DMS 273 (cell line): ENCODE data around the gene ZNF33A.
"Not testable (repeated sequence)": the region's sequence is repeated elsewhere in the genome, so short reads cannot be mapped to it uniquely, and the experiment has no call there.

Source experiments
- DNase-seq: peaks from one replicate; lab custom pipeline; 2025; ENCODE audit not compliant: unreplicated experiment; lab: John Stamatoyannopoulos, UW

Gene ZNF33A

DNA sequence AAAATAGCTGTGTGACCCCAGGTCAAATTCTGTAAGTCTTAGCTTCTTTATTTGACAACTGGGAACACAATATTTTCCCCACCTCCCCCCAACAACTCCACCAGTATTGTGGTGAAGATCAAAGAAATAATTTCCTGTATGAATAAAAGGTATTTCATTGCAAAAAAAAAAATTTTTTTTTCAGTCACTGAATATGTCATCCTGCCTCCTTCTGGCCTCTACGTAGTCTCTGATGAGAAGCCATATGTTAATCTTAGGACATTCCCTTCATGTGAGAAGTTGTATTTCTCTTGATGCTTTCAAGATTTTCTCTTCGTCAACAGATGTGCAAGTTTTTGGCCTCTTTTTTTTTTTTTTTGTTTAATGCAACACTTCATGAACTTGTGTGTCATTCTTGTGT, 33.0 kb downstream of the ZNF33A start:
- DNase-seq, result no peak

DNA sequence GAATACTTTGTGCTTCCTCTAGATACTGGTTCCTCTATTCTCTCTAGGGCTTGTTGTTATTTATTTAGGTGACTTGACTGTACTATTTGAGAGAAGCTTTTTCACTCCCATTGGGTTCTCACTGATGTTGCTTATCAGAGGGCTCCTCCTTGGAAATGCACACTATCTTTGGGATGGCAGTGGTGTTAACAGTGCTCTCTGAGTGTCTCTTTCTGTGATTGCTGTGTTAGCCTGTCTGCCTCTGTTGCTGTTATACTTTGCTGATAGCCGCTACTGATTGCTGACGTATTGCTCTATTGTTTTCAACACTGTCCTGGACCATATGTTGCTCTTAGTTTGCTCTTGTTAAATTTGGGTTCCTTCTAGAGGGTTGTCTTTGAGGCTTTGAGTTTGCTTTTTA, 34.7 kb downstream of the ZNF33A start:
- no peak for DNase-seq

DNA sequence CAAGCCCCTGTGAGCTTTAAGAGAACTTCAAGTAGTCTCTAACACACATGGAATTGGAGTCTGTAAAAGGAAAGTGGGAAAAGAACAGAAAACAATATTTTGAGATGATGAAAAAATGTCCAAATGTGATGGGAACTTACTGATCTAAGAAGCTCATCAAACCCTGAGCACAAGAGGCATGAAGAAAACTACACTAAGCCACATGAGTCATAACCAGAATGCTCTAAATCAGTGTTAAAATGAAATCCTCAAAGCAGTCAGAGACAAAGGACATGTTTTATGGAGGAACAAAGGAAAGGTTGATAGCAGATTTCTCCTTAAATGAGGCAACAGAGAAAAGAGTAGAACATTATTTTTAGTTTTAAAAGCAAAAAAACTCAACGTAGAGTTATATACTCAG, 37.2 kb downstream of the ZNF33A start:
- DNase-seq, result no peak

DNA sequence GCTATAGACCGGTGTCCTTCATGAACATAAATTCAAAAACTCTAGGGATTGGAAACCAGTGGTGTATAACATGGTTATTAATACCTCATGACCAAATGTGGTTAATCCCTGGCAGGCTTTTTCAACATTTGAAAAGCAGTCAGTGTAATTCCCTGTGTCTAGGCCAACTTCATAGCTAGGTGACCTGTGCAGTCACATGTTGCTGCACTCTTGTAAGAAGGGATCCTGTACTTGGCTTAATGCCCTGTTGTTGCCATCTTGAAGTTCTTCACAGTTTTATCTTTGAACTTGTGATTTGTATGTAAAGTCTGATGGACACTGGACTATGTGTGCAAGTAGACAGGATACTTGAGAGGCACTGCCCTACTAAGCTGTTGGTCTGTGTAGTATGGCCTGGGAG, 39.7 kb downstream of the ZNF33A start:
- no peak for DNase-seq

DNA sequence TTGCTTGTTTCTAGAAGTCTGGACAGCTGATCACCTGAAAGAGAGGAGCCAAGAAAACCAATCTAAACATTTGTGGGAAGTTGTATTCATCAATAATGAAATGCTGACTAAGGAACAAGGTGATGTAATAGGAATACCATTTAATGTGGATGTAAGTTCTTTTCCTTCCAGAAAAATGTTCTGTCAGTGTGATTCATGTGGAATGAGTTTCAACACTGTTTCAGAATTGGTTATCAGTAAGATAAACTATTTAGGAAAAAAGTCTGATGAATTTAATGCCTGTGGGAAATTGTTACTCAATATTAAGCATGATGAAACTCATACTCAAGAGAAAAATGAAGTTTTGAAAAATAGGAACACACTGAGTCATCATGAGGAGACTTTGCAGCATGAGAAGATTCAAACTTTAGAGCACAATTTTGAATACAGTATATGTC, 43.9 kb downstream of the ZNF33A start:
- DNase-seq, result no peak

DNA sequence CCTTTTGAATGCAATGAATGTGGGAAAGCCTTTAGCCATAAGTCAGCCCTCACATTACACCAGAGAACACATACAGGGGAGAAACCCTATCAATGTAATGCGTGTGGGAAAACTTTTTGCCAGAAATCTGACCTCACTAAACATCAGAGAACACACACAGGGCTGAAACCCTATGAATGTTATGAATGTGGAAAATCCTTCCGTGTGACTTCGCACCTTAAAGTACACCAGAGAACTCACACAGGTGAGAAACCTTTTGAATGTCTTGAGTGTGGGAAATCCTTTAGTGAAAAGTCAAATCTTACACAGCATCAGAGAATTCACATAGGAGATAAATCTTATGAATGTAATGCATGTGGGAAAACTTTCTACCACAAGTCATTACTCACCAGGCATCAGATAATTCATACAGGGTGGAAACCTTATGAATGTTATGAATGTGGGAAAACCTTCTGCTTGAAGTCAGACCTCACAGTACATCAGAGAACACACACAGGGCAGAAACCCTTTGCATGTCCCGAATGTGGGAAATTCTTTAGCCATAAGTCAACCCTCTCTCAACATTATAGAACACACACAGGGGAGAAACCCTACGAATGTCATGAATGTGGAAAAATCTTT, 44.9 kb downstream of the ZNF33A start:
- DNase-seq, result not testable (repeated sequence)

DNA sequence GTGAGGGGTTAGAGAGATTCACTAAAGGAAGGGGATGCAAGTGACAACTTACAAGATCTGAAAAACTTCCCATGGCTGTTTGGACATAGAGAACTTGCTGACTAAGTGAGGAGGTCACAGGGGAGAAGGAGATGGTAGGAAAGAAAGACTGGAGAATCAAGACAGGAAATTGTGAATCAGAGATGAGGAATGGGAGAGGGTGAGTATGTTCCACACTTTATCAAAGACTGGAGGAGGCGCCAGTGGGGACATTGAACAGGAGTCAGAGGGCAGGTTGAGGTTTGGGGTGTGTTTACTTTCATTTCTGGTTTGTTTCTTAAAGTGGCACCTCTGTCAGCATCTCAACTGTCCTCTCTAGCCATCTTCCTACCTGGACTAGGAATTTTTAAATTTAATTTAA, 59.2 kb downstream of the ZNF33A start:
- not testable (repeated sequence) for DNase-seq

DNA sequence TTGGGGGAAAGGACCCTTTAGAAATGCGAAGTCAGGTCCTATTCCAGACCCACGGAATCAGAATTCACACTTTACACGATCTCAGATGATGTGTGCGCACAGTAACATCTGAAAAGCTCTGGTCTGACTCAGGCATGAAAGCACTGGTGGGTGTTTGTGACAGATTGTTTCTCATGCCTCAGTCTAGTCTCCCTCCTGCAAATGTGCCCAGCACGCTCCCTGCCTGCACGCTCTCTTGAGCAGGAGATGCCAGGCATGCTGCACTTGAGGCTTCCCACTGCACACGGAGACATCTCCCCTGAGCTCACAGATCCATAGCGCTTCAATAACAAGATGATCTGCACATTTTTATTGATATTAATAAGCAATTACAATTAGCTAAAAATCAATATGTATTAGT, 60.0 kb downstream of the ZNF33A start:
- DNase-seq, result no peak

DNA sequence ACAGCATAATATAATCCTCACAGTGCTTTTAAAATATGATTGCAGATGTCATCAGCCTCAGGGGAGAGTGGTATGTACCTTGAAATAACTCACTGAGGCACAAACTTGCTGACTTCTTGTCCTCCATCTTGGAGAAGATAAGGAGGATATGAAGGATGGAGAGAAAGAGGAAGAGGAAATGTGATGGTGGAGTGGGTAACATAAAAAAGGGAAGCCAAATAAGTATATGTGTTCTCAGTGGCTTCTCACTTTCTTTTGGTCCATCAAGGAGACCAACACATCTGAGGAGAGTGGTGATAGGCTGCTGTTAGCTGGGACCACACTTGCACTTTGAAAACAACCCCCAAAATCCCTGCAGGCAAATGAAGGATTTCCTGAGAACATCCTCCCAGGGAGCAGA, 62.1 kb downstream of the ZNF33A start:
- no peak for DNase-seq

DNA sequence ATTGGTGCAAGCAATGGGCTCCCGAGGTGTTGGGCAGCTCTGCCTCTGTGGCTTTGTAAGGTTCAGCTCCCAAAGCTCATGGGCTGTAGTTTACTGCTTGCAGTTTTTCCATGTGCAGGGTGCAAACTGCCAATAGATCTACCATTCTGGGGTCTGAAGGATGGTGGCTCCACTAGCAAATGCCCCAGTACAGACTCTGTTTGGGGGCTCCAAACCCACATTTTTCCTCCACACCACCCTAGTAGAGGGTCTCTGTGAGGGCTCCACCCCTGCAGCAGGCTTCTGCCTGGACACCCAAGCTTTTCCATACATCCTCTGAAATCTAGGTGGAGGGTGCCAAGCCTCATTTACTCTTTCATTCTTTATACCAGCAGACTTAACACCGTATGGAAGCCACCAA, 66.2 kb downstream of the ZNF33A start:
- no peak for DNase-seq

DNA sequence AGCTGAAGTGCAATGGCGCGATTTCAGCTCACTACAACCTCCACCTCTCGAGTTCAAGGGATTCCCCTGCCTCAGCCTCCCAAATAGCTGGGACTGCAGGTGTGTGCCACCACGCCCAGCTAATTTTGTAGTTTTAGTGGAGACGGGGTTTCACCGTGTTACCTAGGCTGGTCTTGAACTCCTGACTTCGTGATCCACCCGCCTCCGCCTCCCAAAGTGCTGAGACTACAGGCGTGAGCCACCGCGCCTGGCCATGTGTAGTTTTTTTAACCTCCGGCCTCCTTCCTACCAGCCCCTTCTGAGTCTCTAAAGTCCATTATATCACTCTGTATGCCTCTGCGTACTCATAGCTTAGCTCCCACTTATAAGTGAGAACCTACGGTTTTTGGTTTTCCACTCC, 82.8 kb downstream of the ZNF33A start:
- DNase-seq, result not testable (repeated sequence)

DNA sequence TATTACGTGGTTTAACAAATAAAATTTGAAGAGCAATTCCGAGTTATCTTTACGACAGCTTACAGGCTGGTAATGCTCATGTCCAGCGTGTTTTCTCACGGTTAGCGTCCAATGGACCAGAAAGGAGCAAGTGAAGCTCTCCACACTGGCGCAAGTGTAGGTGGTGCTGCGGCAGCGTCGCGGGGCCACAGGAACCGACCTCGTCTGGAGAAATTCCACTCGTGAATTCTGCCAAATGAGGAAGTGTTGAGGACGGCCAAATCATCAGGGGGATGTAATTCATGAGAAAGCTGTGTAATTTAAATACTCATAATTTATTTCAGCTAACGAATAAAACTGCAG, 83.3 kb downstream of the ZNF33A start:
- DNase-seq, result peak; percentile 50

DNA sequence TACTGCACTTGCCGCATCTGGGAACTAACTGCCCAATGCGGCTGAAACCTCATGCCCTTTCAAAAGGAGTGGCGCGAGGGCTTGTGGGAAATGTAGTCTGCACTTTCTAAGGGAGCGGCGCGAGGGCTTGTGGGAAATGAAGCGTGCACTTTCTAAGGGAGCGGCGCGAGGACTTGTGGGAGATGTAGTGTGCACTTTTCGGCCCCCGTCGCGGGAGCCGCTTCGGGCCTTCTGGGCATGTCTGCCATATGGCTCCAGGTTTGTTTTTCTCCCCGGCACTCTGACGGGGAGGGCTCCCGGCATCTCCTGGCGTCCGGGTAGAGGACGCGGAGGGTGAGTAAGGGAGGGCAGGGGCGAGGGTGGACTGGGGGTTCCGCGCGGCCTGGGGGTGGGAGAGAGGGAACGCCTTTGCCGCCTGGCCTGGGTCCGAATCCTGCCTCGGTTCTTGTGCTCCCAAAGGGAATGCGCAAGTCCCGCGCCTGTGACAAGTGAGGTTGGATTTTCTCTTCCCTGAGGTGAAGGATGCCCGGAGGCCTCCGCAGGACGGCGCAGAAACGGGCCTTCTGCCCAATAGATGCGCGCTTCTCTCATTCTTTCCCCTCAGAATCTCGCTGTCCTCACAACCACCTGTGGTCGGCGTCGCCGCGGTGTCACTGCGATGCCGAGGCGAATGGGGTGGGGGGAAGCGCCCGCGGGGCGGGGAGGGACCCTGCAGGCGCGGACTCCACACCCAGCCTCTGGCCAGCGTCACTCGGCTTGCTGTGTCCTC, 83.9 kb downstream of the ZNF33A start, which contains the start of gene ZNF37A:
Gene ZNF37A (plus strand): TSS at position 180 of the 769 bp plus-strand sequence. CDS start 2,281 bp downstream, outside the sequence.
- peak; percentile 97 for DNase-seq

DNA sequence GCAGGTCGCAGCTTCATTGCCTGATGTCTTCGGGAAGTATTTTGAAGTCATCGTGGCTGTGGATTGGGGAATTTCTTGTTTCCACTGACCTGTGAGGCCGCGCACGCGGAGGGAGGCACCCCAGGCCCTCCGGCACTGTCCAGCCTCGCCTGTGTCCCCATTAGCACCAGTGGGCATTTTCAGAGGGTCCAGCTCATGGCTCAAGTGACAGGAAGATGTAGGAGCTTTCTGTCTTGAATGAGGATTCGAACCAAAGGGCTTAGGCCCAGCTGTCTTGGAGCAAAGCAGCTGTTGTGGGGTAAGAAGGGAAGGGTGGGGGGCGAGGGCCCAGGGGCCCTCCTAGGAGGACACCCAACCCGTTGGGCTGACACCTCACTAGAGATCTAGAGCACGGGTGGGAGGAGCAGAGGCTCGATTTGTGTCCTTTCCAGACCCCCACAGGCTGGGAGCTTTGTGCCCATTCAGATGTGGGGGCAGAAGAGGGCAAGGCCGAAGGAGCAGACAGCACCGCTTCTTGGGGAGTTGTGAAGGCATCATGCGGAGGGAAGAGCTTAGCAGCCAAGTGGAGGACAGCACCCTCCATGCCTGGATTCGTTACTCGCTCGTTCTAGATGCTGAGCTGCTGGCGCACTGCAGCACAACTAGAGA, 84.6 kb downstream of the ZNF33A start:
- peak; percentile 14 for DNase-seq

DNA sequence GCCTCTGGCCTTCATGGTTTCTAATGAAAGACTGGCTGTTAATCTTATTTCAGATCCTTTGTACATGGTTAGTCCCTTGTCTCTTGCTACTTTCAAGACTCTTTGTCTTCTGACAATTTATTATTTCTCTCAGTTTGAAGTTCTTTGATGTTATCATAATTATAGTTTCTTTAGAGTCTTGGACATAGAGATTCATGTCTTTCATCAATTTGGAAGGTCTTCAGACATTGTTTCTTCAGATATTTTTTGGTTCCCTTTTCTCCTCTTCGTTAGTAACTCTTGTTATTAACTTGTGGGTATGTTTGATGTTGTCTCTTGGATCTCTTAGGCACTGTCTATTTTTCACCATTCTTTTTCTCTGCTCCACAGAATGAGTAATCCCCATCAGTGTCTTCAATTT, 92.4 kb downstream of the ZNF33A start:
- no peak for DNase-seq

DNA sequence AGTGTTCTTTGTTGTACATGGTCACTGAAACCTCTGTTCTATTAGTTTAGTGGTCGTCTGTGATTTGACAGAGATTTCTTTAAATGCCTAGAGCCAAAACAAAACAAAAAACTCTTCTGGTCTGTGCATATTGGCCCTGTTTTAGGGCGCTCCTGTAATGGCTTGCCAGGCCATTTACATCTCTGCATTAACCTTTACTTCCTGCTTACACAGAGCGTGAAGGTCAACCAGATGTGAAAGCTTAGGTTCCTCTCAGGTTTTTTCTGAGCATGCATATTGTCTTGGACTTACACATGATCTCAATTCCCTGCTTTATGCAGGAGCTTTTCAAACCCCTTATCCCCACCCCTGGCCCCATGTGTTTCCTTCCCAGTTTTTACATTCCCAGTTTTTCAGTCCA, 93.3 kb downstream of the ZNF33A start:
- DNase-seq, result no peak

DNA sequence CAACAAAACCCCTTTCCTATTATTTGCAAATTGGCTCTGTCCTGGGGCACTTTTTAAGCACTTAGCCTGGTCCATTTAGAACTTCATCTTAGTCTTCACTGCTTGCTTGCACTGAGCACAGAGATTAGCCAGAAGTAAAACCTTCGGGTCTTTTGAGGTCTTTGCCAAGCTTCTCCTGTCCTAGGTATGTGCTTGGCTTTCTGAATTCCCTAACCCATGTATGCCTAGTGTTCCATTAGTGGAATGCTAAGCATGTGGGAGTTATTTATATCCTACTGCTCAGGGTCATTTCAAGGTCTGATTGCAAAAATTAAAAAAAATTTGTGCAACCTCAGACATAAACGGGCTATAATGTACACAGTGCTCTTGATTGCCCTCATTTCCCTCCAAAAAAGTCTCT, 101.7 kb downstream of the ZNF33A start:
- DNase-seq, result no peak
